Measurements from ENCODE around the gene TNIK.

- TF ChIP-seq POLR2AphosphoS5 (IDR thresholded peaks at IDR 0.05; ENCODE audit: low read depth, low read length) (no peak), REST (IDR thresholded peaks at IDR 0.05; ENCODE audit: insufficient read depth in 1 of 2, low read depth in 2 of 2, low read length in 2 of 2) (no peak)
These were observed 344.5 kb downstream of the TNIK start for GRCh38 chr3:171115667-171116066.

All from PFSK-1 (cell line).